Naive thymus-derived CD4-positive, alpha-beta T cell (primary cell): ENCODE data around the gene STX3. TPM values are rescaled to one million over a fixed set of nuclear protein-coding genes. Genes with fewer than 3 reads are reported as not detected.

Experiments
- ATAC-seq: fragments of 150-1000 bp; cut with Tn5 transposase; 2 replicates; pipeline ENCODE4 v1.10.0; 2021; ENCODE audit warnings: mild to moderate bottlenecking, moderate library complexity
- CTCF ChIA-PET: fragments of 350-600 bp; sonication (Branson Sonifier 250); formaldehyde crosslinking; loops from one replicate; lab custom pipeline; 2021; ENCODE audit warnings: antibody characterized with exemption; lab: Charles Lee
- POLR2A ChIA-PET: fragments of 350-600 bp; sonication (Branson Sonifier 250); formaldehyde crosslinking; loops from one replicate; lab custom pipeline; 2021; ENCODE audit warnings: antibody characterized with exemption, inconsistent platforms; lab: Charles Lee
- DNase-seq, 9 donors: peaks; one replicate each; pipeline versions ENCODE4 v3.0.0 to v3.0.0-alpha.2; 2020 to 2022; ENCODE audit warnings: mixed read lengths in 1 of 9
- H3K27ac ChIP-seq: one replicate; pipeline ENCODE4 v1.7.0; 2013; ENCODE audit warnings: mild to moderate bottlenecking, low read depth, low read length, moderate library complexity
- H3K27me3 ChIP-seq, 2 donors: one replicate each; pipeline ENCODE4 v1.7.0; 2013; ENCODE audit warnings: low read length in 2 of 2, mild to moderate bottlenecking in 2 of 2, moderate library complexity in 2 of 2; ENCODE audit not compliant: control insufficient read depth in 2 of 2, insufficient read depth in 2 of 2
- H3K36me3 ChIP-seq, 3 experiments: 1 replicate in 2 of 3; 2 replicates in 1 of 3; pipeline ENCODE4 v1.7.0; 2013; ENCODE audit warnings: low read length in 3 of 3, mild to moderate bottlenecking in 3 of 3, moderate library complexity in 1 of 3; ENCODE audit not compliant: insufficient read depth in 3 of 3, control insufficient read depth in 2 of 3
- H3K4me1 ChIP-seq, 2 donors: one replicate each; pipeline ENCODE4 v1.7.0; 2013; ENCODE audit warnings: low read length in 2 of 2, mild to moderate bottlenecking in 2 of 2, moderate library complexity in 1 of 2; ENCODE audit not compliant: control insufficient read depth in 2 of 2, insufficient read depth in 2 of 2
- H3K4me3 ChIP-seq: 2 replicates; pipeline ENCODE4 v1.7.0; 2013; ENCODE audit warnings: mild to moderate bottlenecking, low read length
- H3K9me3 ChIP-seq, 3 experiments: 1 replicate in 2 of 3; 2 replicates in 1 of 3; pipeline ENCODE4 v1.7.0; 2013; ENCODE audit warnings: low read length in 3 of 3; ENCODE audit not compliant: control insufficient read depth in 2 of 3
- H3K27ac Mint-ChIP-seq, 9 donors: one replicate each; pipeline ENCODE4 v1.8.0; 2020 to 2022; ENCODE audit warnings: mixed read lengths in 9 of 9, mild to moderate bottlenecking in 8 of 9, moderate library complexity in 5 of 9, inconsistent platforms in 2 of 9
- H3K27me3 Mint-ChIP-seq, 5 donors: one replicate each; pipeline ENCODE4 v1.8.0; 2021 to 2022; ENCODE audit warnings: mixed read lengths in 5 of 5, mild to moderate bottlenecking in 1 of 5
- H3K36me3 Mint-ChIP-seq, 5 donors: one replicate each; pipeline ENCODE4 v1.8.0; 2020 to 2022; ENCODE audit warnings: mixed read lengths in 5 of 5, mild to moderate bottlenecking in 3 of 5, inconsistent platforms in 1 of 5
- H3K4me1 Mint-ChIP-seq, 7 donors: one replicate each; pipeline ENCODE4 v1.8.0; 2020 to 2022; ENCODE audit warnings: mixed read lengths in 7 of 7, mild to moderate bottlenecking in 3 of 7, inconsistent platforms in 1 of 7
- H3K4me3 Mint-ChIP-seq, 10 donors: one replicate each; pipeline ENCODE4 v1.8.0; 2020 to 2022; ENCODE audit warnings: mild to moderate bottlenecking in 10 of 10, mixed read lengths in 10 of 10, moderate library complexity in 6 of 10, inconsistent platforms in 2 of 10
- H3K9me3 Mint-ChIP-seq, 11 donors: one replicate each; pipeline ENCODE4 v1.8.0; 2020 to 2022; ENCODE audit warnings: mixed read lengths in 11 of 11, mild to moderate bottlenecking in 4 of 11, inconsistent platforms in 1 of 11, moderate library complexity in 1 of 11
- intact Hi-C, 2 donors: fragments of 100-400 bp; cut with micrococcal nuclease; formaldehyde crosslinking; loops; one replicate each; pipeline ENCODE4 v1.15.1; 2023
- polyA plus RNA-seq, 2 donors: library from polyadenylated mRNA; unstranded; fragments of 300-500 nt; fragmentation: Illumina TruSeq; gene quantifications; one replicate each; pipeline ENCODE4 v1.2.3, GENCODE V29; 2021
- total RNA-seq, 6 experiments: library from RNA in 5 of 6; stranded (reverse) in 5 of 6; gene quantifications; 1 replicate in 5 of 6; 2 replicates in 1 of 6; pipeline ENCODE4 v1.2.3 and lab custom pipeline; 2021 to 2026

STX3 gene
- total and polyA plus RNA-seq, 7 experiments from 2014 or later: 3.5 to 67.4 (median 10.7) TPM

GRCh38 chr11:59716051-59716450, 39.1 kb upstream of the STX3 start:
- POLR2A ChIA-PET: no interaction called here
- no peak overlapping the region for H3K4me3 Mint-ChIP-seq
- no peak overlapping the region for H3K27ac Mint-ChIP-seq
- intact Hi-C loops: no loop called here
- H3K27me3 Mint-ChIP-seq: peaks cover 19 to 42% (median 32%) of the 10 kb centered on the region in 5 donors
- H3K4me1 Mint-ChIP-seq: no peaks in the 10 kb centered on the region
- no peaks in the 10 kb centered on the region for H3K36me3 Mint-ChIP-seq
- no peaks in the 10 kb centered on the region for H3K36me3 ChIP-seq
- DNase-seq (no peak), ATAC-seq (no peak)
- H3K9me3 Mint-ChIP-seq: no peaks in the 10 kb centered on the region
- H3K27me3 ChIP-seq: peaks cover 0 to 5% of the 10 kb centered on the region in 2 donors
- H3K27ac ChIP-seq: no peak overlapping the region
- no peak overlapping the region for H3K4me3 ChIP-seq
- H3K4me1 ChIP-seq: no peaks in the 10 kb centered on the region
- CTCF ChIA-PET: no interaction called here
- H3K9me3 ChIP-seq: no peaks in the 10 kb centered on the region

GRCh38 chr11:59719556-59719955, 35.6 kb upstream of the STX3 start:
- ChIA-PET CTCF (no interaction called here), POLR2A (no interaction called here)
- Histone ChIP-seq H3K4me3 (no peak overlapping the region), H3K9me3 (no peaks in the 10 kb centered on the region), H3K36me3 (no peaks in the 10 kb centered on the region), H3K27ac (no peak overlapping the region), H3K4me1 (no peaks in the 10 kb centered on the region), H3K27me3 (peaks cover 0 to 5% of the 10 kb centered on the region in 2 donors)
- Mint-ChIP-seq H3K36me3 (no peaks in the 10 kb centered on the region), H3K4me1 (no peaks in the 10 kb centered on the region), H3K27ac (no peak overlapping the region), H3K9me3 (no peaks in the 10 kb centered on the region), H3K27me3 (peaks cover 30 to 48% (median 44%) of the 10 kb centered on the region in 5 donors), H3K4me3 (no peak overlapping the region)
- intact Hi-C loops: no loop called here
- ATAC-seq: no peak
- DNase-seq: no peak

- Mint-ChIP-seq H3K9me3 (peaks cover 0 to 6% (median 0%) of the 10 kb centered on the region in 11 donors), H3K36me3 (peaks cover 0 to 1% (median 0%) of the 10 kb centered on the region in 5 donors), H3K4me1 (peaks cover 0 to 9% (median 0%) of the 10 kb centered on the region in 7 donors), H3K4me3 (no peak overlapping the region), H3K27ac (no peak overlapping the region), H3K27me3 (peaks cover 17 to 29% (median 23%) of the 10 kb centered on the region in 5 donors)
- Histone ChIP-seq H3K4me3 (no peak overlapping the region), H3K4me1 (no peaks in the 10 kb centered on the region), H3K9me3 (no peaks in the 10 kb centered on the region), H3K27me3 (no peaks in the 10 kb centered on the region), H3K36me3 (no peaks in the 10 kb centered on the region), H3K27ac (no peak overlapping the region)
- no peak for ATAC-seq
- CTCF ChIA-PET: no interaction called here
- intact Hi-C loops: no loop called here
- POLR2A ChIA-PET: no interaction called here
- no peak for DNase-seq
Observed at GRCh38 chr11:59724066-59724465, 31.1 kb upstream of the STX3 start.

- H3K9me3 ChIP-seq: no peaks in the 10 kb centered on the region
- peaks cover 0 to 1% (median 0%) of the 10 kb centered on the region in 5 donors for H3K36me3 Mint-ChIP-seq
- no peak overlapping the region for H3K27ac Mint-ChIP-seq
- H3K4me1 Mint-ChIP-seq: peaks cover 0 to 12% (median 0%) of the 10 kb centered on the region in 7 donors
- no peaks in the 10 kb centered on the region for H3K4me1 ChIP-seq
- peaks cover 0 to 8% (median 0%) of the 10 kb centered on the region in 11 donors for H3K9me3 Mint-ChIP-seq
- H3K27ac ChIP-seq: no peak overlapping the region
- ChIA-PET CTCF (no interaction called here), POLR2A (no interaction called here)
- H3K4me3 ChIP-seq: no peak overlapping the region
- no peak for ATAC-seq
- H3K4me3 Mint-ChIP-seq: no peak overlapping the region
- intact Hi-C loops: no loop called here
- H3K27me3 ChIP-seq: no peaks in the 10 kb centered on the region
- H3K36me3 ChIP-seq: no peaks in the 10 kb centered on the region
- H3K27me3 Mint-ChIP-seq: peaks cover 3 to 11% (median 7%) of the 10 kb centered on the region in 5 donors
- DNase-seq: no peak
Observed at GRCh38 chr11:59727426-59727825, 27.8 kb upstream of the STX3 start.

- Histone ChIP-seq H3K27ac (no peak overlapping the region), H3K9me3 (no peaks in the 10 kb centered on the region), H3K27me3 (no peaks in the 10 kb centered on the region), H3K4me1 (no peaks in the 10 kb centered on the region), H3K36me3 (no peaks in the 10 kb centered on the region), H3K4me3 (no peak overlapping the region)
- H3K27ac Mint-ChIP-seq: no peak overlapping the region
- H3K9me3 Mint-ChIP-seq: peaks cover 0 to 8% (median 0%) of the 10 kb centered on the region in 11 donors
- H3K4me1 Mint-ChIP-seq: peaks cover 0 to 12% (median 0%) of the 10 kb centered on the region in 7 donors
- ChIA-PET CTCF (no interaction called here), POLR2A (no interaction called here)
- ATAC-seq (no peak), DNase-seq (no peak)
- intact Hi-C loops: no loop called here
- H3K27me3 Mint-ChIP-seq: peaks cover 3 to 7% (median 5%) of the 10 kb centered on the region in 5 donors
- H3K36me3 Mint-ChIP-seq: peaks cover 0 to 1% (median 0%) of the 10 kb centered on the region in 5 donors
- H3K4me3 Mint-ChIP-seq: no peak overlapping the region
Observed at GRCh38 chr11:59728154-59728553, 27.0 kb upstream of the STX3 start.

- H3K27me3 Mint-ChIP-seq: peaks cover 0 to 7% (median 0%) of the 10 kb centered on the region in 5 donors
- CTCF ChIA-PET: no interaction called here
Observed at GRCh38 chr11:59728913-59729312, 26.3 kb upstream of the STX3 start.

GRCh38 chr11:59729834-59730233, 25.3 kb upstream of the STX3 start:
- Histone ChIP-seq H3K27ac (no peak overlapping the region), H3K27me3 (no peaks in the 10 kb centered on the region), H3K36me3 (no peaks in the 10 kb centered on the region), H3K9me3 (no peaks in the 10 kb centered on the region), H3K4me1 (no peaks in the 10 kb centered on the region), H3K4me3 (no peak overlapping the region)
- POLR2A ChIA-PET: no interaction called here
- Mint-ChIP-seq H3K27ac (no peak overlapping the region), H3K36me3 (peaks cover 0 to 1% (median 0%) of the 10 kb centered on the region in 5 donors), H3K4me3 (no peak overlapping the region), H3K27me3 (peaks cover 0 to 12% (median 0%) of the 10 kb centered on the region in 5 donors), H3K4me1 (peaks cover 0 to 12% (median 0%) of the 10 kb centered on the region in 7 donors), H3K9me3 (peaks cover 0 to 8% (median 0%) of the 10 kb centered on the region in 11 donors)
- CTCF ChIA-PET: no interaction called here
- intact Hi-C loops: no loop called here
- DNase-seq (no peak), ATAC-seq (no peak)

More at GRCh38 chr11:59728913-59729312, 26.3 kb upstream of the STX3 start:
- intact Hi-C loops: no loop called here
- ATAC-seq: peak; percentile 73
- no peaks in the 10 kb centered on the region for H3K9me3 ChIP-seq
- no peaks in the 10 kb centered on the region for H3K27me3 ChIP-seq
- no peaks in the 10 kb centered on the region for H3K36me3 ChIP-seq
- H3K27ac ChIP-seq: no peak overlapping the region
- POLR2A ChIA-PET: no interaction called here
- Mint-ChIP-seq H3K4me1 (peaks cover 0 to 12% (median 0%) of the 10 kb centered on the region in 7 donors), H3K9me3 (peaks cover 0 to 8% (median 0%) of the 10 kb centered on the region in 11 donors), H3K4me3 (no peak overlapping the region), H3K27ac (no peak overlapping the region), H3K36me3 (peaks cover 0 to 1% (median 0%) of the 10 kb centered on the region in 5 donors)
- no peaks in the 10 kb centered on the region for H3K4me1 ChIP-seq
- DNase-seq: no peak
- no peak overlapping the region for H3K4me3 ChIP-seq
